CD4-positive, alpha-beta T cell treated with Interleukin-15 for 4 hours (primary cell): ENCODE results near the gene P2RY1.
A peak's percentile ranks its signal among the peaks of the same experiment; 100 is the strongest.

Experiments used
- DNase-seq: peaks from one replicate; pipeline ENCODE4 v3.0.0-alpha.2; 2020; ENCODE audit warnings: low spot score

The P2RY1 gene, protein sequence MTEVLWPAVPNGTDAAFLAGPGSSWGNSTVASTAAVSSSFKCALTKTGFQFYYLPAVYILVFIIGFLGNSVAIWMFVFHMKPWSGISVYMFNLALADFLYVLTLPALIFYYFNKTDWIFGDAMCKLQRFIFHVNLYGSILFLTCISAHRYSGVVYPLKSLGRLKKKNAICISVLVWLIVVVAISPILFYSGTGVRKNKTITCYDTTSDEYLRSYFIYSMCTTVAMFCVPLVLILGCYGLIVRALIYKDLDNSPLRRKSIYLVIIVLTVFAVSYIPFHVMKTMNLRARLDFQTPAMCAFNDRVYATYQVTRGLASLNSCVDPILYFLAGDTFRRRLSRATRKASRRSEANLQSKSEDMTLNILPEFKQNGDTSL

DNA sequence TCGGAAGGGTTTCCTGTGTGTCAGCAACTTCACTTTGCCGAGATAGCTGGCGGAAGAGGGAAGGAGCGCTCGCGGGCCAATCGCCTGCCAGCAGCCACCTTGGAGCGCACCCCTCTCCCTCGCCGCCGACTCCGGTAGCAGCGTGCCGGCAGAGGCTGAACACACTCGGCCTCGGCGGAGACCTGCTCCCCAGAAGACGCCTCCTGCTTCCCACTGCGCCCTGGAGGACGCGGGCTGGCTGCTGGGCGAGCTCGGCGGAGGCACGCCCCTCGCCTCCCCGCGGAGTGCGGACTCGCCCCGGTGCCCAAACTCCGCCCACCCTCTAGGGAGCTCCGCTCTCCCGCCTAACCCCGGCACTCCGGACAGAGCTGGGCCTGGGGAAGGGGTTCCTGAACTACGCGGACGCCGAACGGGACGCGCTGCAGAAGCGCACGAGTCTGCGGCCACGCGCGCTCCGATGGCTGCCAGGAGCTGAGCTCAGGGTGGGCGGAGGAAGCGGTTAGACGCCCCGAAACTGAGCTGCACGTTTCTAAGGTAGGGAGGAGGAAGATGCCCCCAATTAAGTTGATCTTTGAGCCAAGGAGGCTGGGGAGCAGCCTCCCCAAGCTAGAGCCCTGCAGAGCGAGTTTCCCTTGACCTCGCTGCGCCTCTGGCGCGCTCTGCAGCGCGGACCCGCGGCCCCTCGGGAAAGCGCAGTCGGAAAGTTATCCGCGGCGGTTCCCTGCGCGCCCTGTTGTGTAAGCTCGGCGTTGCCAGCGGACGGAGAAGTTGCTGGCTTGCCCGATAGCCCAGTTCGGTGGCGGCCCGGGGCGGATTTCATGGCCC, at the start of gene P2RY1:
Gene P2RY1, plus strand, starts transcription at position 356 of the 825 bp plus-strand sequence. CDS start 652 bp downstream, outside the sequence.
- peak; percentile 6 for DNase-seq

DNA sequence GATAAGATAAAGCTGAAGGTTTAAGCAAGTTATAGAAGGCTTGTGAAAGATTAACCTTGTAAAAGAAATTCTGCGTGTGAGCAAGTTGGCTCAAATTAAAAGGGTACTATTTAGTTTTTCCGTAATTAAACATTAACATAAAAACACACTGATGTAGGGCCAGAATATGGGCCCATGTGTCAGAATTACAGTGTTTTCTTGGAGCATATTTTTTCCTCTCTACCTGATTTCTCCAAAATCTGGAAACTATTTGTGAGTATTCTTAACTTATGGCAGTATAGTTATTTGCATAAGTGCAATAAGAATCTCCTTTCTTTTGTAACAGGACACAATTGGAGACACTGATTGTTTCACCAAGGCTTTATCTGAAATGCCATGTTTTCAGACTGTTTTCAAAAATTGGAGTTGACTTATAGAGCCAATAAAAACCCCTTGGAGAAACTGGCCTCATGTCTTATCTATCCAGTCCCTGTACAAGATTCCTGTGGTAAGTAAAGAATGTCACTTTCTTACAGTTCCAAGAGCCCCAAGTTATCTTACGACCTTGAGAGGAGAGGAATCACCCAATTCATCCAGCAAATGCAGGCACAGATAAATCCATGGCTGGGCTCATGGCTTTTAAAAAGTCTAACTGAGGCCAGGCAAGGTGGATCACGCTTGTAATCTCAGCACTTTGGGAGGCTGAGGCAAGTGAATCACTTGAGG, 47.8 kb upstream of the P2RY1 start:
- DNase-seq, result no peak

DNA sequence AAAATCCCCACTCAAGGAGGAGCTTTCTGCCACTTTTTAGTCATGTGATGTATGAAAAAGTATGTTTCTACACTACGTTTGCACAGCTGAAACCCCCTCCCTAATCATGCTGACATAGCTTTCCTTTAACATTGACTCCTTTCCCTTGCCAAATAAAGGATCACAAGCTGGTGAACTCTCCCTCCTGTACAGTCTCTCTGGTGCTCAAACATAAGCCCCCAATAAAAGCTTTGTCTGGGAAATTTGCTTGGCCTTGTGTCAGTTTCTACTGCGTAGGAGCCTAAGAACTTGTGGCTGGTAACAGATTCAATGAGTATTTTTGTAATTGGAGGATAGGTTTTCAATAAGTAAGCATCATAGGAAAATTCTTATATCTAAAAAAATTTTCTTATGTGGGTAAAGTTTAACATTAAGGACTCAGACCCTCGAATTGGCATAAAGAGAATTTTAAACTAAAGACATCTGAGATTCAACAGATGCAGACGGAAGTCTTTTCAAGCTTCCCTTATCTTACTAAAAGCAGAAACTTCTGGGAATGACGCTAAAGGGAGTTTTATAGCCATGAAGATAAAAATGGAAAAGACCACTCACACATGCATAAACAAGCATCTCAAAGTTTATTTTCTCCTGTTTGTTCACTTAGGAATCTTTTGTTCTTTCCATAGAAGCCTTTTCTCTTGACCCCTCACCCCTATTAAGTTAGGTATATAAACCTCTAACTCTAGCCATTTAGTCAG, 44.1 kb upstream of the P2RY1 start:
- DNase-seq, result no peak

DNA sequence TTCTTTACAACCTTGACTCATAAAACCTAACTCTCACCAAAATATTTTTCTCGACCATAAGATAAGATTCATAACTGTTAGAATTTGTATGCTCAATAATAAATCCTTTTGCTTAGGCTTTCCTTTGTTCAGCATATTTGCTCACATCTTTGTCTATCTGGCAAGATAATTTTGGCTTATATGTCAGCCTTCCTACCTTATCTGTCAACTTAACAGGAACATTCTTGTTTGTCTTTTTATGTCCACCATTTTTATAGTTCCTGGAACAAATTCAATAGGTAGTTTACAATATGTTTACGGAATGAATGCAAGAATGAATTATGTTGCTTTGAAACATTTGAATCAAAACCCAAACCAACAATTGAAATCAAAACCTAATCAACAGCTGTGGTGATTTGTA, 41.0 kb upstream of the P2RY1 start:
- DNase-seq, result no peak

DNA sequence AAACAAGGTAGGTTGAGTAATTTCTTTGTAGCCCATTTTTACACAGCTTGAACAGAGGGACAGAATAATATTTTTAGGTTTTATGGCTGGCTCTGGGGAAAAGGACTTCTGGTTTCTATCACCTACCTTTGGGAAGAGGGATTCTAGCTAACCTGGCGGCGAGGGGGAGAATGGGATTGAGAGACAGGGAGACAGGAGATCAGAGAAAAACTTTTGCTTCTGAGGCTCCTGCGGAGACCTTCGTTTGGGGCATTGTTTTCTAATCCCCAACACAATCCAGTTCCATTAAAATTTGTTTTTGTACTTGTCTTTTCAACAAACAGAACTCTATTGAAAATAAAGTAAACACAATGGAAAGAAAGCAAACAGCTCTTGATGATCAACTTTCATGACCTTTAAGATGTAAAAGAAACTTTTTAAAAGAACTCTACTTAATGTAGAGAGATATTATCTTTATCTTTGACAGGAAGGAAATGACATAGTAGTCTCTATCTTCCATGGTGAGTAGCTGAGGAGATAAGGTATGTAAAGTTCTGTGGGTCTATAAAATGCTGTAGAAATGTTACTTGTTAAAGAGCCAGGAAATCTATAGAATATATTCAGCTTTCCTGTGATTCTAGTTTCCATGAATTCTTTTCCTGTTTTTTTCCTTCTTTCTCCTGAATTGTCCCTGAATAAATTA, 37.0 kb upstream of the P2RY1 start:
- DNase-seq, result no peak

DNA sequence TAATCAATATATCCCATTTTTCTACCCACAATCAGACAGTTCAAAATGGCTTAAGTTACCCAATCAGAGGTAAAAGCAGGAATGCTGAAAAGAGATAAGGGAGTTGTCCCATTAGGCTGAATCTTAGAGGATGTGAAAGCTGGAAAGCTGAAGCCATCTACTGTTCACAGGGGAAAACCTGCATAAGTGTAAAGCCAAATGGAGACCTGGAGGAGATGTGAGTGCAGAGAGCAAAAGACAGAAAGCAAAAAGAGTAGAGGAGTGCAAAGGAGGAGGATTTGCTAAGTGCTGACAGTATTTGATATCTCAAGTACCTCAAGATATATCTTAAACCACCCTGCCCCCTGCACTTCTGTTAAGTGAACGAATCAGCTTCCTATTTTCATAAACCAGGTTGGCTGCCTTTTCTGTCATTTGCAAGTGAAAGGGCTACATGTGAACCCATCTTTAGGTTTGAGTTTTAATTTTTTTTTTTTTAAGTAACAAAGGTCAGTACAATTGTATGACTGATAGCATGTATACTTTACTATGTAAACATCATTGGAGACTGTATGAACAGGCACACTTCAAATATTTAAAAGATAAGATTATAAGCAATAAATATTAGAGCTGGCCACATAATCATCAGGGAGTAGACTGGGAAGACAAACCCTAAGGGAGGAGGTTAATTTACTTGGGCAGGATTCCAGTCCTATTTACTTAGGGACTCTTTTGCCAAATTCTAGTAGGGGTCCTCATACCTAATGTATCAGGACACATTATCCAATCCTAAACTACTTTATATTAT, 22.8 kb upstream of the P2RY1 start:
- DNase-seq, result no peak

DNA sequence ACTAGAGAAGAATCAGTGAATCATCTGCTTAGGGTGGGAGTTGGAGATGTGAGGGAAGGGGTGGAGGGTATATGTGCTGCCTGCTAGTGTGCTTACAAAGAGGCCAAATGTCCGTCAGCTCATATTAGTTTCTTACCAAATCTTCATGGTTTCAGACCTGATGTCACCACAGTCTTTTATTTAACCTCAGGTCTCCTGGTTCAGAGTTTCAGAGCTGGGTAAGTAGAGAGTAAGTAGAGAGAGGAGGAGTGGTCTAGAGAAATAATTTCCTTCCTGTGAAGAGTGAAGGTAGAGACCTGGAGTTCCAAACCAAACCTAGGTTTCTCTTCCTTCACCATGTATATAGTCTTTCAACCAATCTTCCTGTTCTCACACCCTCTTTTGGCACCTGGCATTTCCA, 17.5 kb upstream of the P2RY1 start:
- DNase-seq, result no peak

DNA sequence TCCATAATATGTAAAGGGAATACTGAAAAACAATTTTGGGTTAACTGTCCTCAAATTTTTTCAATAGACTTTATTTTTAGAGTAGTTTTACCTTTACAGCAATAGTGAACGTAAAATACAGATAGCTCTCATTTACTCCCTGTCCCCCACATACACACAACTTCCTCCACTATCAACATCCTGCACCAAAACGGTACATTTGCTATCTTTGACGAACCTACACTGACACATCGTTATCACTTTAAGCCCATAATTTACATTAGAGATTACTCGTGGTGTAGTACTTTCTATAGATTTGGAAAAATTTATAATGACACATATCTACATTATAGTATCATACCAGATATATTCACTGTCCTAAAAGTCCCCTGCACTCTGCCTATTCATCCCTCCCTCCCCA, 16.9 kb upstream of the P2RY1 start:
- no peak for DNase-seq

DNA sequence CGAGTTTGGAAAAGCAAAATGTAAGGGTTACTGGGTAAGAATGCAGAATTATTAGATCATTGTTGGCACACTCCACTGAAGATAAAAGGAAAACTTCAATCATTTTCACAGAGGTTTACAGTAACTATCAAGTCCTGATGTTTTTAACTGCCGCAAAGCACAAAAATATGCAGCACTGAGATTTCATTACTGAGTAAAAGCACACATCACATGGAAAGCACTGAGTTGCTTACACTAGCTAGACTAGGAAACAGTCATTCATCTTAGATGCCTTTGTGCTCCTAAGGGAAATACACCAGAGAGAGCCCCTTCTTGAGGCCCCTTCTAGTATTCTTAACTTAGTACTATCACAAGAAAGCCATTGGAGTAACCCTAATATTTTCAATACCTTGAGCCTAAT, 11.8 kb upstream of the P2RY1 start:
- no peak for DNase-seq

DNA sequence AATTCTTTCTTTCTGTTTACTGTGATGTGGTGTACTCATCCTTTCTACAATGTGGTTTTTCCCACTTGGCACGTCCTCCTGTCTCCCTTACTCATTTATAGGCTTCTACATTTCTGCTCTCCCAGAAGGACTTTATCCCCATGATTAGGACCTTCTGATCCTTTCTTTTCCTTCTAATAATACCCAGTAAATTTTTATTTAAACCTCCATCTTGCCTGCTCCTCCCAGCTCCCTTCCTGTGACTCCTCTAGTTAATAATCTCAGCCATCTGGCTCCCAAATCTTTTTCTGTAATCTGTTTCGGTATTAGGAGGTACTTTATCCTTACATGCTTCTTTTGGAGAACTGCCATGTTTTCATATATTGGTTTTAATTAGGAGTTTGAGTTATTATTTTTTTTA, 11.2 kb upstream of the P2RY1 start:
- DNase-seq, result no peak

DNA sequence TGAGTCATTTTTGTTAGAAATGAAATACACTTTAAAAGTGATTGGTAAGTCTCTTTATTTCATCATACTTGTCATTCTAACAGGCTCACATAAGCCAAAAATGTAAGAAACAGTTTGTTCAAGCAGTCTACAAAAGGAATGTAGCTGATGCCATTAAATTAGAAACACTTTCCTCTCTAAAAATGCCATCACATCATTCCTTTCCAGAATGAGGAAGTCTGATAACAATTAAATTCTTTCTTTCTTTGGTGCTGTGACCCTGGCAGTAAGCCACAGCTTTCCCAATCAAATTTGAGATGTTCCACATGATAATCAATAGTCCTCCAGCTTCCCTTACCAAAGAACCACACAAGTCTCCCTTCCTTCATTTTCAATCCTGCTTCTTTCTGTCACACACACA, 9.4 kb upstream of the P2RY1 start:
- DNase-seq, result no peak

DNA sequence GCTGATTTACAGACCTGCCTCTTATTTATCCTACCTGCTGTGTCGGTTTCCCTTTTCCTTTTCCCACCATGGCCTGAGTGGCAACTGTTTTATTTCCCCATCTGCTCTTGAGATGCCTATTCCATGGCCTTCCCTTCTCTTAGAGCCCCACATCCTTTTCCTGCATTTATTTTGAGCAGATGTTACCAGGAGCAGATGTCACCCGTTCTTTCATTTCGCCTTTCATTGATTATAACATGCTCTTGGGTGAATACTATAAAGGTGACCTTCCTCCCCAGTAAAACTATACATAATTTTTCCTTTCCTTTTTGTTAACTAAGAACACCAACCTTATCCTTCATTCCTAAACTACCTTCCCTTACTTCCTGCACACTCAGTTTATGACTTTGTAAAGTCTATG, 8.5 kb upstream of the P2RY1 start:
- DNase-seq, result no peak

DNA sequence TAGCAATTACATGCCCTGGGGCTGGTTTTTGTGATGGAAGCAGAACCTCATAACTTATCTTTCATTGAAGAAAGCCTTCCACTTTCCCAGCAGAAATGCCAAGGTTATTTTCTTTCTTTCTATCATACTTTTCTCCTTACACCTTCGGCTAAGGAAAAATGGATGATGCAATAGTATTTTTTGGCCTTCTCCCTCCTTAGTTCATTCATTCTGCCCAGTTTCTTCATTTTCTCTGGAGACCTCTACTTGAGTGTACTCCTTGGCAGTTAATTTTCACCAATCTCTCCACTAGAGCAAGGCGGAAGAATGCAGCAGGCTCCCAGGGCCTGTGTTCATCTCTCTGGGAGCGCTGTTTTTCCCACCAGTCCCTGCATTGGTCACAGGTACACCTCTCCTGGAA, 7.6 kb upstream of the P2RY1 start:
- DNase-seq, result no peak

DNA sequence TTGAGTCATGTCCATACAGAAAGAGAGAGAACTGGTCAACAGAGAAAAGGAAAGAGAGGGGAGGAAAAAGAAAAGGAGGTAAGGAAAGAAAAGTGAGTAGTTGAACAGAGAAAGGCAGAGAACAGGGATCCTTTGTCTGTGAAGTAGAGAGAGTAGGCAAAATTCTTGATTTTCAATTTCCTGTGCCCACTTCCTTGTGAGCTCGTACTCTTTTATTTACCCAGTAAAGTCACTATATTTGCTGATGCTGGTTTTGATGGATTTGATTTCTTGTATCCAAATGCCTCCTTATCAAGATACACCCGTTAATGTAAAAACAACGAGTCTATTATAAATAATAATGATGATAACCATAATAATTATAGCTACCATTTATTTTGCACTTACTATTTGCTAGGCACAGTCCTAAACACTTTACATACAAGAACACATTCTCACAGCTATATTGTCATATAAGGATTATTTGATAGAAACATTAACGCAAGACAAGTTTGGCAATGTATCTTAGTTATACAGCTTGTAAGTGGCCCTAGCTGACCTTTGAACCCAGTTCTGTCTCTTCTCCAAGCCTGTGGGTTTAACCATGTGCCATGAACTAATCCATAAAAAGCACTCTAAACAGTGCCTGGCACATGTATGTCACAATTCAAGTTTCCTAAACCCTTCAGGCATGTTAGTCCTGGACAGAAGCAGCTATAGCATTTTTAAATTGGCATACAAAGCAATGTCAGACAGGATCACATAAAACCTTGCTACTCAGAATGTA, 6.7 kb upstream of the P2RY1 start:
- no peak for DNase-seq

DNA sequence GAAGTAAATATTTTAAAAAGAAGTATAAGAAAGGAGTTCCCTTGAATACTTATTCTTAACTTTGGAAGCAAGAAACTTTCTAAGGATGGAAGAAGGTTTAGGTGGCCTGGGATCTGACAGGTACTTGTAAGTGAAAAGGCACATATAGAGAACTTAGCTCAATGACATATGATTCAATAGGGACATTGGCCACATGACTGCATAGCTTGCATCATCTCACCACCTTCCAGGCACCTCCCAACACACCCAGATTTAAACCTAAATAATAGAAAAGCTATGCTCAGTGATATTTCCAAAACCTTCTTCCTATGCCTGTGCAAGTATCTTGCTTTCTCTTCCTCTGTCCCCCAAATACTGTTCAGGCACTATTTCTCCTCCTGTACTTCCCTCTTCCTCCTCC, 4.7 kb upstream of the P2RY1 start:
- no peak for DNase-seq

DNA sequence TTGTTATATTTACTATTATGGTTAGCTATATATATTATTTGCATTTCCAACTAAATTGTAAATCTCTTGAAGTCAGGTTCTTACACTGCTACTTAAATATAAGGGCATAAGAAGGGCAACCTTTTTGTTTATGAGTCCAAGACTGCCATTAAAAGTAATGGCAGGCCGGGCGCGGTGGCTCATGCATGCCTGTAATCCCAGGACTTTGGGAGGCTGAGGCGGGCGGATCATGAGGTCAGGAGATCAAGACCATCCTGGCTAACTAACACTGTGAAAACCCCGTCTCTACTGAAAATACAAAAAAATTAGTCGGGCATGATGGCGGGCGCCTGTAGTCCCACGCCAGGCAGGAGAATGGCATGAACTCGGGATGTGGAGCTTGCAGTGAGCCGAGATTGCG, 2.9 kb upstream of the P2RY1 start:
- no peak for DNase-seq

DNA sequence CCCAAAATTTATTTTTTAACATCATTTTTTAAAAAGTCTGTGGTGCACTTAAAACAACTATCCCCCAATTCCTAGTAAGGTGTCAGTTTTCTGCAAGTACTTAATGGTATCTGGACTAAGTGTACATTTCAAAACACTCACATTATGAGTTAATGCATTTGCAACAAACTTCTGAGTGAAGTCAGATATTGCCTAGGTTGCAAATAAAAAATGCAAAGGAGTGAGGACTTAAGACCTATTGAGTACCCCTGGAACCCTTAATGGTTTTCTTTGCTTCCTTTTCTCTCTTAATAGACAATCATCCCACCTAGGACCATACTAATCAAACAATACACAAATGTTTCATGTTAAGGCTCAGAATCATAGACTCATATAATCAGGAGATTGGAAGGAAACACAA, 1.8 kb upstream of the P2RY1 start:
- no peak for DNase-seq

DNA sequence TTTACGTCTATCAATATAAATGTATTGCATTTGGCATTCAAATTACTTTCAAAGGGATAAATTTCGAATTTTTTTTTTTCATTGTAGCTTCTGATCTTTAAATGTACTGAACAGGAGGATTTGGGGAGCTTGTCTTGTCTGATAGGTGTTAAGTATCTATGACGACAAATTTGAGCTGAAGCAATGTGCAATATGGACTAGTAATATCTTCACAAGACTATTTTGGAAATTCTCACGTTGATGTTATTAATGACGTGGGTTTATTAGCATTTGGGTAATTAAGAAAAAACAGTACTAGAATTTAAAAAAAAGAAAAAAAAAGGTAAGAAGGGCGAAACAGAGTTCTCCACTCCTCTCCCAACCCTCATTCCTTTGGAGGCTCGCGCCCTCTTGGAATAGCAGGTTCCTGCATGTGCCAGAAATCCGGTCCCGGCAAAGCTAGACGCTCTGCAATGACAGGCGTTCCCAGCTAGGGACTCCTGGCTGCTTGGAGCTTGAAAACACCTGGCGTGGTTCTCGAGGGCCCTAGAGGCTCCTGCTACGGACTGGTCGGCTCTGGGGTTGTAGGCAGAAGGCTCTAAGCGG, 648 bp upstream of the P2RY1 start:
- no peak for DNase-seq

DNA sequence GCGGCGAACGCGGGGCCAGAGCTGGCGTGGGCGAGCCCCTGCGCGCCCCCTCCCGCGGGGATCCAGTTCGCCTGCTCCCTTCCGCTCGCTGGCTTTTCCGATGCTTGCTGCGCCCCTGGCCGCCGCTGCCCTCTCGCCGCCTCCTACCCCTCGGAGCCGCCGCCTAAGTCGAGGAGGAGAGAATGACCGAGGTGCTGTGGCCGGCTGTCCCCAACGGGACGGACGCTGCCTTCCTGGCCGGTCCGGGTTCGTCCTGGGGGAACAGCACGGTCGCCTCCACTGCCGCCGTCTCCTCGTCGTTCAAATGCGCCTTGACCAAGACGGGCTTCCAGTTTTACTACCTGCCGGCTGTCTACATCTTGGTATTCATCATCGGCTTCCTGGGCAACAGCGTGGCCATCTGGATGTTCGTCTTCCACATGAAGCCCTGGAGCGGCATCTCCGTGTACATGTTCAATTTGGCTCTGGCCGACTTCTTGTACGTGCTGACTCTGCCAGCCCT, 721 bp downstream of the P2RY1 start:
- DNase-seq, result no peak
